CD1c-positive myeloid dendritic cell (primary cell): ENCODE measurements around the gene SPTBN1.
A peak's percentile ranks its signal among the peaks of the same experiment; 100 is the strongest.

Source experiments
- DNase-seq: peaks from one replicate; pipeline ENCODE4 v3.0.0-alpha.2; 2016; ENCODE audit errors: extremely low spot score

The SPTBN1 gene

DNA sequence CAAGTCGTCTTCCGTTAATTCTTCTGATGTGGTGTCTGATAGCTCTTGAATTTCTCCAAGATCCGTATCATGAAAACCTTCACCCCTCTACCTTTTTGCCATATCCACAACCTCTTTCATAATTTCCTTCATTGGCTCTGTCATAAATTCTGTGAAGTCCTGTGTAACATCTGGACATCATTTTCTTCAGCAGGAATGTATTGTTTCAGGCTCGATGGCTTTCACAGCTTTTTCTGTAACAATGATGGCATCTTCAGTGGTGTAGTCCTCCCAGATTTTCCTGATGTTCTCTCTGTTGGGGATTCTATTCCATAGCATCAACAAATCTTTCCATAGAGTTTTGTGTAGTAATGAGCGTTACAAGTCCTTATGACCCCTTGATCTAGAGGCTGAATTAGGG is 153.1 kb downstream of the SPTBN1 start:
- no peak for DNase-seq

GRCh38 chr2:54609647-54610046 is 153.5 kb downstream of the SPTBN1 start:
- no peak for DNase-seq

- no peak for DNase-seq
Observed at GRCh38 chr2:54610700-54611099, 154.6 kb downstream of the SPTBN1 start.

DNA sequence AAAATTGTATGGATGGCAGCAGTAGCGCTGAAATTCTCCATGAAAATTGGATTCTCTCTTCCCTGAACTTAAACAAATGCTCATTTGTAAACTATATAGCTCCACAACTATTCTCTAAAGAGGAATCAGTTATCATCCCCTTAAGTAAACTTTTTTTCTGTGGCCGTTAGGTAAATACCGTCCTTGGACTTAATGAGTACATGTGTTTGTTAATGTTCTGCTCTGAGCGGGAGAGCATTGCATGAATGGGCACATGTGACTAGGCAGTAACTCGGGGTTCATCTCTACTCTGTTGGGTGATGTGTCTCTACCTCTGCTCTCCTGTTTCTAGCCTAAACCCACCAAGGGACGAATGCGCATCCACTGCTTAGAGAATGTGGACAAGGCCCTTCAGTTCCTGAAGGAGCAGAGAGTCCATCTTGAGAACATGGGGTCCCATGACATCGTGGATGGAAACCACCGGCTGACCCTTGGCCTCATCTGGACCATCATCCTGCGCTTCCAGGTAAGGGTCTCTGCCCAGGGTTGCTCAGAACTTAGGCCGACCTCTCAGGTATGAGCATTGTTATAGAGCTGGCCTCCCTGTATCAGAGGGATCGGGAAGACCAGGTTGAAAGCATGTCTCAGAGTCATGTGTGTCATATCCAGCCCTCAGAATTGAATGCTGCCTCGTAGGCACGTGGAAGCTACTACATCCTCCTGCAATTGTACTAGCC is 155.9 kb downstream of the SPTBN1 start:
- no peak for DNase-seq

- DNase-seq = no peak
Observed at GRCh38 chr2:54613386-54613785, 157.3 kb downstream of the SPTBN1 start.

DNA sequence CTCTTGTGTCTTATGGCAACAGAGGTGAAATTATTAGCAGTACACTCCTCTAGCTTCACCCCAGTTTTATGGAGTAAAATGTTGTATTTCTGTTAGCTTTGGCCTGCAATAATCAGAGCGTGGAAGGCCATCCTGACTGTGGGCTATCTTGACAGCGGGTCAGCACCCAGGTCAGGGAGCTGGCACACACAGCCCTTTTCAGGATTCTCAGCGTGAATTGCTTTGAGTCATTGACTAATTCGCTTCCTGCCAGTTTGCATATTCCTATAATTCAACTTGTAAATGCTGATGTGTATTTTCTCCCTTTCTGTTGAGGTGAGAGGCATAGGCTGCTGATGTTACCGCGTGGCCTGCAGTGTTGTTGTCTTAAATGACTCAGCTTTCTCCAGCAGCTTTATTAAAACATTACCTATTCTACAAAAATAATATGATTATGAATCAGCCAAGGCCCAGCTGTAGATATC is 157.7 kb downstream of the SPTBN1 start:
- DNase-seq = no peak

DNA sequence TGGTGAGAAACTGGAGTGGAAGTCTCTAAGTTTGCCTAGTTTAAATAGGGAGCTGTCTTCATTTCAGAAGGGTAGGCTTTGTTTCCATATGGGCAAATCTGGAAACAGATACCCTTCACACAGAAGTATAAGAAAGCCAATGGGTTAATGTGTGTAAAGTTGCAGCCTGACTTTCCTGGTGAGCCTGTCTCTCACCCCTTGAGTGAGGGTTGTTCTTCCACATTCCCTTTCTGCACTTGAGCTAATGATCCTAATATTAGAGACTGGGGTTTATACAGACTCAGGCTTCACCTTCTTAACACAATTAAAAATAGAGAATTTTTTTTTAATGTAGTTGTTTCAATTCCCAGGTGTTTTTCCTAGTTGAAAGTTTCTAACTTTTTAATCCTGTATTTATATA is 158.7 kb downstream of the SPTBN1 start:
- no peak for DNase-seq

DNA sequence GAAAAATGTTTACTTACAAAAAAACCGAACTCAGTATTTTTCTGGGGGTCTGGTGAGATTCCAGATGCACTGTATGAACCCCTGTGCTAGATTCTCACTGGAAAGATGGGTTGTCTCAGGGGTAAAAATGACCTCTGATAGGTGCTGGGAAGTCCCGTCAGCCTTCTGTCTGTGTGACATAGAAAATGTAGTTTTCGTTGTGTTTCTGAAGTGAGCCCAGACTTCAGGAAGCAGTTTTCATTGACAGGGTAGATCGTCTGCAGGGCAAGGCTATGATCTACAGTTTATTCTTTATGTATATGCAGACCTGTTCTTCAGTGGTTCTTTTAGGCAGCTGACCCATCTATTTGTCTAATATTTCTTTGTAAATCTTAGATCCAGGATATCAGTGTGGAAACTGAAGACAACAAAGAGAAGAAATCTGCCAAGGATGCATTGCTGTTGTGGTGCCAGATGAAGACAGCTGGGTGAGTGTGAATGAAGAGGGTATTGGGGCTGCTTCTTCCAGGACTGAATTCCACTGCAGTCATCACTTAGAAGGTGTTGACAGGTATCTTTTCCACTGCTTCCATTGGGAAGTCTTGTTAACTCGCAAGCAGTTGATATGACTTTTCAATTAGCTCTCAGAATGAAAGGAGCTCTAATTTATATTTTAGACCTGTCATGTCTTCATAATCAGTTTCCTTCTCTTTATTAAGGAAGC is 159.9 kb downstream of the SPTBN1 start:
- DNase-seq = no peak

GRCh38 chr2:54617409-54617808 is 161.3 kb downstream of the SPTBN1 start:
- no peak for DNase-seq

DNA sequence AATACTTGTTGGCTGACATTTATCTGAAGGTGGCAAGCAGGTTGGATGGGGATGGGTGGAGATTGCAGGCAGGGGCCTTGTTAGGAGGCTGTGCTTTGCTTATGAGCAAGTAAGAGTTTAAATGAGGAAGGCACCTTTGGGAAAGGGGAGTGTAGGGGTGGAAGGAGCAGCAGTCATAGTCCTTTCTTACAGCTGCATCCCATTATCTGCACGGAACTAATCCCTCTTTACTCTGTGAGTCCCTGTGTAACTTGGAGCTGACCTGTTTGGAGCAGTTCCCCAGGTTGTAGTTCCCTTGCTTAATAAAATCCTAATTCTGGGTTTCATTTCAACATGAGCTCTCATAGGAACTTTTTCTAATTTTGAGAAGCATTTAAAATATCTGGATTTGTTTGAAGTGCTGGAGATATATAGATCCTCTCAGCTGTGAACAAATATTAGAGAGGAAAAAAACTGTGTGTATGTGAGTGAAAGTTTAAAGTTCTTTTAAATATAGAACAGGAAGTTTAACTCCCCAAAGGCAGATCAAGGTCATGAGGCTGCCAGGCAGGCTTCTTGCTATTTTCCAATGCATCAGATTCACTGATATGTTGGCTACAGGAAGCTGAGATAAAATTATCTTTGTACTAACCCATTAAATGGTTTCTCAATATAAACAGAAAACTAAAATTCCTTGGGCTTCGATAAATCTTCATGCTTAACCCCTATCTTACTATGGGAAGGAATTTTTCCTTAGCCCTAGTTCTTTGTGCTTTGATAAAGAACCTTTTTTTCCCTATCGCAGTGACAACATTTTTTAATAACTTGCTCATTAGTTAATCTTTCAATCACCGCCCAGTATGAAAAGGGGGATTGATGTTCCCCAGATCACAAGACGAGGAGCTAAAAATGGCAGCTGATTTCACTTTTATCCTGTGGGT is 162.8 kb downstream of the SPTBN1 start:
- DNase-seq = no peak

DNA sequence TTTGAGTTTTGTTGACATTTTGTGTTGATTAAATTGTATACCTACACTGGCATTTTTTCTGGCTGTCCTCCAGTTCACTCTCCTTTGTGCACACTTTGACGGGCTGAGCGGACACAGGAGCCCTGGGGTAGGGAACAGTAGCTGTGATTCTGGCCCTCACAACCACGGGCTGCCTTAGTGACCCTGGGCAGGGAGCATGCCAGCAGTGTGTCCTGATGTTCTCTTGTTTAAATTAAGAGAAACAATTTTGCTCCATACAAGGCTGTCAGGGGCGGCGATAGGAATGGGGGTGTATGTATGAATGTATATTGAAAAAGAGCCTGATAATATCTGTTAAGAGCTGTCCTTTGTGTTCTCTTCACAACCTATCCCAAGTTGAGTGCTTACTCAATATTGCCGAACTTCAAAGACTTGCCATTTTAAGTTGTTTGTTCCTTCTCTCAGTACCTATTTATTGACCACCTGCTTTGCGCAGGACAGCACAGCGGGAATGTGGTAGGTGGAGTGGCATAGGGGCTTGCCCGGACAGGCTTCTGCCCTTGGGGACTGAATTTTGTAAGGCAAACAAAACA is 163.6 kb downstream of the SPTBN1 start:
- DNase-seq = no peak

- DNase-seq = no peak
Observed at GRCh38 chr2:54620948-54621347, 164.8 kb downstream of the SPTBN1 start.

- no peak for DNase-seq
Observed at GRCh38 chr2:54624591-54625071, 168.5 kb downstream of the SPTBN1 start.

DNA sequence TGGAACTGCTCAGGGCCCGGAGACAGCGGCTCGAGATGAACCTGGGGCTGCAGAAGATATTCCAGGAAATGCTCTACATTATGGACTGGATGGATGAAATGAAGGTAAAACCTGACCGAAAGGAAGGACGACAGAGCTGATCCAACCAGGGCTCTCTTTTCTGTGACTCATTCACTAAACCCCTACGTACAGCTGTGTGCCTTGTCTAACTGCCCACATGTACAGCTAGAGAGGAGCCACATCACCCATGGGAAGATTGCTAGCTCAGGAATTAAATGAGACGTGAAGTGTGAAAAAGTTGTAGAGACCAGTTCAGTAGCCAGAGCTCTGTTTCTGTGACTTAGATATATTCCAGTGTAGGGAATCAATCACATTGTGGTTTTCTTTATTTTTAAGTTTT is 170.0 kb downstream of the SPTBN1 start:
- no peak for DNase-seq

GRCh38 chr2:54626884-54627283 is 170.8 kb downstream of the SPTBN1 start:
- no peak for DNase-seq

DNA sequence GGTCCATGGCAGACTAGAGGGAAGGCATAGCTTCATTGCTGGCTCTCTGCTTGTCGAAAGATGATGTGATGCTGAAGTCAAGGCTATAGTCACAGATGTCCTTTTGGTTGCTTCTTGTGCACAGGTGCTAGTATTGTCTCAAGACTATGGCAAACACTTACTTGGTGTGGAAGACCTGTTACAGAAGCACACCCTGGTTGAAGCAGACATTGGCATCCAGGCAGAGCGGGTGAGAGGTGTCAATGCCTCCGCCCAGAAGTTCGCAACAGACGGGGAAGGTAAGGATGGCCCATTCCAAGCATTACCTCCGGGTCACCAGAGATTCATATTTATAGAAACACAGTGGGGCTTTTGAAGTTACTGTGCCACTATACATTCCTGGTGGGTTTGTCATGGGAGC is 171.8 kb downstream of the SPTBN1 start:
- no peak for DNase-seq

DNA sequence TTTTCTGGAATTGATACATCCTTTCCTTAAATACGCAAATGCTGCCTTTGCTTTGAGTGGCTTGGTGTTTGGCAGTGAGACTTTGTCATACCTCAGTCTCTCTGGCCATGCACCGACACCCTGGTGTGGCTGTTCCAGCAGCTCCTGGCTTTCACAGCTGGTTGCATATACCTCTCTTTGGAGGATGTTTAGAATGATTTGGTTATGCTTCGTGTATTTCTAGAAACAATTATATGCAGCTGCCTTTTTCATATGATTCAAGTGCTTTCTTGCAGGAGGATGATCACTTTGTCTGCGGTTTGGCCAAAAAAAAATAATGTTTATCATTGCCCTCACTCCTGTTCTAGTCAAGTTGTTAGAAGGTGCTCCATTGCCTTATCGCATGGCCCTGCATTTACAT is 172.3 kb downstream of the SPTBN1 start:
- DNase-seq = no peak

DNA sequence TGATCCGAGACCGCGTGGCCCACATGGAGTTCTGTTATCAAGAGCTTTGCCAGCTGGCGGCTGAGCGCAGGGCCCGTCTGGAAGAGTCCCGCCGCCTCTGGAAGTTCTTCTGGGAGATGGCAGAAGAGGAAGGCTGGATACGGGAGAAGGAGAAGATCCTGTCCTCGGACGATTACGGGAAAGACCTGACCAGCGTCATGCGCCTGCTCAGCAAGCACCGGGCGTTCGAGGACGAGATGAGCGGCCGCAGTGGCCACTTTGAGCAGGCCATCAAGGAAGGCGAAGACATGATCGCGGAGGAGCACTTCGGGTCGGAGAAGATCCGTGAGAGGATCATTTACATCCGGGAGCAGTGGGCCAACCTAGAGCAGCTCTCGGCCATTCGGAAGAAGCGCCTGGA is 172.8 kb downstream of the SPTBN1 start:
- no peak for DNase-seq

DNA sequence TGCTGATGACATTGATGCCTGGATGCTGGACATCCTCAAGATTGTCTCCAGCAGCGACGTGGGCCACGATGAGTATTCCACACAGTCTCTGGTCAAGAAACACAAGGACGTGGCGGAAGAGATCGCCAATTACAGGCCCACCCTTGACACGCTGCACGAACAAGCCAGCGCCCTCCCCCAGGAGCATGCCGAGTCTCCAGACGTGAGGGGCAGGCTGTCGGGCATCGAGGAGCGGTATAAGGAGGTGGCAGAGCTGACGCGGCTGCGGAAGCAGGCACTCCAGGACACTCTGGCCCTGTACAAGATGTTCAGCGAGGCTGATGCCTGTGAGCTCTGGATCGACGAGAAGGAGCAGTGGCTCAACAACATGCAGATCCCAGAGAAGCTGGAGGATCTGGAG is 173.3 kb downstream of the SPTBN1 start:
- DNase-seq = no peak

GRCh38 chr2:54629914-54630857 is 174.1 kb downstream of the SPTBN1 start:
- DNase-seq = peak; percentile 16
